HL-60 (cell line): Measurements from ENCODE around the gene HMGXB4. TPM values are rescaled to one million over a fixed set of nuclear protein-coding genes. Genes with fewer than 3 reads are reported as not detected.

Source experiments
- DNase-seq, 2 experiments: peaks; one replicate each; pipeline ENCODE4 v3.0.0-alpha.2; 2010 to 2020; ENCODE audit warnings: low read depth in 1 of 2, low spot score in 1 of 2
- H3K27ac ChIP-seq: fragments of 250-450 bp; sonication (Bioruptor Pico); replicated peaks from 2 replicates; pipeline ENCODE4 v1.5.1; 2020; ENCODE audit warnings: mild to moderate bottlenecking, moderate library complexity
- H3K27me3 ChIP-seq: fragments of 250-450 bp; sonication (Bioruptor Pico); 2 replicates; pipeline ENCODE4 v1.5.1; 2021; ENCODE audit warnings: mild to moderate bottlenecking, moderate library complexity; ENCODE audit not compliant: insufficient read depth, poor library complexity, severe bottlenecking
- H3K4me3 ChIP-seq: replicated peaks from 2 replicates; pipeline ENCODE4 v1.5.1; 2011; ENCODE audit warnings: mild to moderate bottlenecking, control low read depth, low read length; ENCODE audit not compliant: insufficient read depth
- CTCF ChIP-seq: IDR thresholded peaks from one replicate; pipeline ENCODE4 v1.5.1; 2011; ENCODE audit warnings: low read length, control low read depth, inconsistent platforms; ENCODE audit not compliant: insufficient read depth
- GABPA ChIP-seq: IDR thresholded peaks from 2 replicates; pipeline ENCODE4 v1.6.1; 2012; ENCODE audit warnings: low read depth
- POLR2AphosphoS5 ChIP-seq: IDR thresholded peaks from 2 replicates; pipeline ENCODE4 v1.6.1; 2012; ENCODE audit warnings: low read depth
- SPI1 ChIP-seq: IDR thresholded peaks from 2 replicates; pipeline ENCODE4 v1.6.1; 2012; ENCODE audit warnings: low read depth, mild to moderate bottlenecking, borderline replicate concordance
- microRNA-seq: library from miRNA; unstranded; fragments of <30 nt; microRNA quantifications from one replicate; pipeline ENCODE4, GENCODE V29; 2018

Gene HMGXB4

GRCh38 chr22:35343664-35344550 is 86.6 kb downstream of the HMGXB4 start:
- no peak overlapping the region for H3K4me3 ChIP-seq
- no peak overlapping the region for H3K27ac ChIP-seq
- TF ChIP-seq SPI1, result no peak
- TF ChIP-seq CTCF, result no peak
- no peak for TF ChIP-seq GABPA
- H3K27me3 ChIP-seq, result no peaks in the 10 kb centered on the region
- DNase-seq, result no peak

- Histone ChIP-seq H3K27ac (no peak overlapping the region), H3K4me3 (no peak overlapping the region), H3K27me3 (no peaks in the 10 kb centered on the region)
- TF ChIP-seq POLR2AphosphoS5 (no peak), CTCF (no peak)
- no peak for DNase-seq
Measured at GRCh38 chr22:35344956-35345690, 87.8 kb downstream of the HMGXB4 start.

Small RNA genes lying within 50 kb of the gene (microRNA-seq; reads per million reads assigned to microRNA genes)
- 24.1 reads per million, percentile 49 among the genes with 10 or more reads in this experiment for gene MIR3909
- gene MIR6069, result not detected
